Activated naive CD8-positive, alpha-beta T cell treated with anti-CD3 and anti-CD28 coated beads, Interleukin-2, amount 10 ng/mL, durations not matched to agents 7 days and 5 days (primary cell): ENCODE data around the gene EPHA1. TPM values are rescaled to one million over a fixed set of nuclear protein-coding genes. Genes with fewer than 3 reads are reported as not detected.
"Not testable (repeated sequence)": the region's sequence is repeated elsewhere in the genome, so short reads cannot be mapped to it uniquely, and the experiment has no call there.

Experiments used
- ATAC-seq: fragments of 150-1000 bp; cut with Tn5 transposase; one replicate; pipeline ENCODE4 v1.10.0; 2021; ENCODE audit warnings: low read depth, moderate library complexity
- POLR2A ChIA-PET: fragments of 350-600 bp; sonication (Branson Sonifier 250); formaldehyde crosslinking; loops from one replicate; lab custom pipeline; 2021; ENCODE audit warnings: antibody characterized with exemption; lab: Charles Lee
- DNase-seq: peaks from one replicate; pipeline ENCODE4 v3.0.0; 2021
- H3K27ac Mint-ChIP-seq: one replicate; pipeline ENCODE4 v1.8.0; 2022; ENCODE audit warnings: mild to moderate bottlenecking, mixed read lengths
- H3K27me3 Mint-ChIP-seq: one replicate; pipeline ENCODE4 v1.8.0; 2022; ENCODE audit warnings: mild to moderate bottlenecking, moderate library complexity, mixed read lengths
- H3K36me3 Mint-ChIP-seq: one replicate; pipeline ENCODE4 v1.8.0; 2021; ENCODE audit warnings: mild to moderate bottlenecking, mixed read lengths
- H3K4me1 Mint-ChIP-seq: one replicate; pipeline ENCODE4 v1.8.0; 2021; ENCODE audit warnings: mixed read lengths
- H3K4me3 Mint-ChIP-seq: one replicate; pipeline ENCODE4 v1.8.0; 2022; ENCODE audit warnings: mild to moderate bottlenecking, moderate library complexity, mixed read lengths
- H3K9me3 Mint-ChIP-seq: one replicate; pipeline ENCODE4 v1.8.0; 2021; ENCODE audit warnings: mixed read lengths
- total RNA-seq, 2 experiments: library from RNA; stranded (reverse); gene quantifications; one replicate each; pipeline ENCODE4 v1.2.3, GENCODE V29; 2021

EPHA1 gene
- total RNA-seq, 2 experiments from 2014 or later: 27.3 to 28.2 TPM

GRCh38 chr7:143420624-143421023 is 12.0 kb upstream of the EPHA1 start:
- H3K4me1 Mint-ChIP-seq, POLR2A ChIA-PET, ATAC-seq, H3K27ac Mint-ChIP-seq, H3K9me3 Mint-ChIP-seq, H3K4me3 Mint-ChIP-seq, DNase-seq, H3K36me3 Mint-ChIP-seq, H3K27me3 Mint-ChIP-seq: not testable (repeated sequence)

- Mint-ChIP-seq H3K4me1 (peaks cover 4% of the 10 kb centered on the region), H3K4me3 (no peak overlapping the region), H3K36me3 (peaks cover 5% of the 10 kb centered on the region), H3K27me3 (no peaks in the 10 kb centered on the region), H3K27ac (no peak overlapping the region), H3K9me3 (peaks cover 1% of the 10 kb centered on the region)
- ATAC-seq (no peak), DNase-seq (no peak)
- POLR2A ChIA-PET: no interaction called here
Measured at GRCh38 chr7:143419880-143420279, 11.2 kb upstream of the EPHA1 start.

GRCh38 chr7:143418681-143419458 is 10.2 kb upstream of the EPHA1 start:
- Mint-ChIP-seq H3K36me3 (peaks cover 5% of the 10 kb centered on the region), H3K4me1 (peaks cover 4% of the 10 kb centered on the region), H3K4me3 (no peak overlapping the region), H3K27ac (no peak overlapping the region), H3K27me3 (no peaks in the 10 kb centered on the region), H3K9me3 (peaks cover 1% of the 10 kb centered on the region)
- POLR2A ChIA-PET: interaction anchor here (0.7 kb wide), 1 partner anchor 247 kb away, joined by 3 read pairs; no protein-coding TSS in a partner anchor
- no peak for DNase-seq
- ATAC-seq: no peak

GRCh38 chr7:143417734-143418383 is 9.2 kb upstream of the EPHA1 start:
- Mint-ChIP-seq H3K4me1 (peaks cover 4% of the 10 kb centered on the region), H3K9me3 (peaks cover 1% of the 10 kb centered on the region), H3K27me3 (no peaks in the 10 kb centered on the region), H3K27ac (no peak overlapping the region), H3K36me3 (peaks cover 5% of the 10 kb centered on the region), H3K4me3 (no peak overlapping the region)
- POLR2A ChIA-PET: interaction anchor here (1.0 kb wide), 1 partner anchor 38 kb away, joined by 3 read pairs; no protein-coding TSS in a partner anchor
- ATAC-seq: no peak
- DNase-seq: no peak

GRCh38 chr7:143416565-143417149 is 8.0 kb upstream of the EPHA1 start:
- Mint-ChIP-seq H3K4me3 (no peak overlapping the region), H3K27me3 (no peaks in the 10 kb centered on the region), H3K9me3 (peaks cover 1% of the 10 kb centered on the region), H3K27ac (no peak overlapping the region), H3K4me1 (peaks cover 4% of the 10 kb centered on the region), H3K36me3 (peaks cover 5% of the 10 kb centered on the region)
- POLR2A ChIA-PET: interaction anchor here (0.6 to 1.7 kb wide), 5 partner anchors 37 to 176 kb away, joined by 3 to 6 read pairs (median 3); no protein-coding TSS in a partner anchor
- DNase-seq: no peak
- peak; percentile 52 for ATAC-seq

- no peak for ATAC-seq
- Mint-ChIP-seq H3K4me1 (peaks cover 4% of the 10 kb centered on the region), H3K36me3 (peaks cover 4% of the 10 kb centered on the region), H3K4me3 (no peak overlapping the region), H3K9me3 (peaks cover 1% of the 10 kb centered on the region), H3K27ac (no peak overlapping the region), H3K27me3 (no peaks in the 10 kb centered on the region)
- DNase-seq: no peak
- POLR2A ChIA-PET: interaction anchor here (1.7 kb wide), 1 partner anchor 36 kb away, joined by 6 read pairs; no protein-coding TSS in a partner anchor
Measured at GRCh38 chr7:143415742-143416397, 7.2 kb upstream of the EPHA1 start.

- H3K4me3 Mint-ChIP-seq, H3K36me3 Mint-ChIP-seq, H3K4me1 Mint-ChIP-seq, H3K27ac Mint-ChIP-seq, H3K27me3 Mint-ChIP-seq, DNase-seq, ATAC-seq, H3K9me3 Mint-ChIP-seq: not testable (repeated sequence)
- POLR2A ChIA-PET: interaction anchor here (1.7 kb wide), 1 partner anchor 35 kb away, joined by 6 read pairs; no protein-coding TSS in a partner anchor
Measured at GRCh38 chr7:143415209-143415608, 6.6 kb upstream of the EPHA1 start.

GRCh38 chr7:143413123-143413522 is 4.5 kb upstream of the EPHA1 start:
- peaks cover 13% of the 10 kb centered on the region for H3K4me1 Mint-ChIP-seq
- no peak overlapping the region for H3K4me3 Mint-ChIP-seq
- POLR2A ChIA-PET: no interaction called here
- ATAC-seq (no peak), DNase-seq (no peak)
- no peaks in the 10 kb centered on the region for H3K9me3 Mint-ChIP-seq
- no peaks in the 10 kb centered on the region for H3K36me3 Mint-ChIP-seq
- no peak overlapping the region for H3K27ac Mint-ChIP-seq
- no peaks in the 10 kb centered on the region for H3K27me3 Mint-ChIP-seq

GRCh38 chr7:143411976-143412708 is 3.5 kb upstream of the EPHA1 start:
- POLR2A ChIA-PET: interaction anchor here (1.5 kb wide), 1 partner anchor 32 kb away, joined by 5 read pairs; no protein-coding TSS in a partner anchor
- DNase-seq (no peak), ATAC-seq (no peak)
- Mint-ChIP-seq H3K36me3 (peaks cover 2% of the 10 kb centered on the region), H3K9me3 (no peaks in the 10 kb centered on the region), H3K4me3 (no peak overlapping the region), H3K4me1 (peaks cover 22% of the 10 kb centered on the region), H3K27ac (no peak overlapping the region), H3K27me3 (peaks cover 2% of the 10 kb centered on the region)

GRCh38 chr7:143410521-143411004 is 1.9 kb upstream of the EPHA1 start:
- POLR2A ChIA-PET: interaction anchor here (1.5 to 5.5 kb wide), 2 partner anchors 30 kb away, joined by 5 to 44 read pairs; partner anchors contain the start of gene ZYX
- Mint-ChIP-seq H3K4me3 (no peak overlapping the region), H3K4me1 (peaks cover 27% of the 10 kb centered on the region), H3K27me3 (peaks cover 2% of the 10 kb centered on the region), H3K9me3 (no peaks in the 10 kb centered on the region), H3K27ac (no peak overlapping the region), H3K36me3 (peaks cover 2% of the 10 kb centered on the region)
- ATAC-seq: no peak
- DNase-seq: no peak

- ATAC-seq (peak; percentile 9), DNase-seq (peak; percentile 41)
- Mint-ChIP-seq H3K9me3 (no peaks in the 10 kb centered on the region), H3K27me3 (peaks cover 2% of the 10 kb centered on the region), H3K4me1 (peaks cover 33% of the 10 kb centered on the region), H3K36me3 (peaks cover 10% of the 10 kb centered on the region), H3K27ac (peak overlapping the region; percentile 87), H3K4me3 (peak overlapping the region; percentile 89)
- POLR2A ChIA-PET: interaction anchor here (0.7 to 5.5 kb wide), 9 partner anchors 17 to 168 kb away, joined by 3 to 44 read pairs (median 9); partner anchors contain the start of gene ZYX
Measured at GRCh38 chr7:143408252-143408685, 387 bp downstream of the EPHA1 start.
